ENCODE results near the gene ASCL3.

DNA sequence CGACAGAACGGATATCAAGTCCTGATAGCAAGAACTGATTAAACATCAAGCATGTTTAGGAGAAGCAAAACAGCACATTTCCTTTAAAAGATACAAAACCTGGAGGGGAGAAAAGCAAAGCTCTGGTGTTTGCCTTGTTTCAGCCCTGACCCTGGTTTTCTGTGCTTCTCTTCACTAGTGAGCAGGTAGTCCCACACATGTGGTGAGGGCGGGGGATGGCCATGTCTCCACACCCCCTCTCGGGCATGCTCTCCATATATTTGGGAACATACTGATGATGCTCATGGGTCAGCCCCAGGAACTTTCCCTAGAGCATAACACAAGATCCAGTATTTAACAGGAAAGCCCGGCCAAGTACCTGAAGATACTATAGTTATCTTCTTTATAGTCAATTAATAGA is 20.1 kb downstream of the ASCL3 start:
- TF ChIP-seq TAF1 (IDR thresholded peaks at IDR 0.05; ENCODE audit: low read depth) (no peak), RAD21 (IDR thresholded peaks at IDR 0.05; ENCODE audit: low read depth) (no peak), CEBPB (IDR thresholded peaks at IDR 0.05) (no peak), EP300 (IDR thresholded peaks at IDR 0.05; ENCODE audit: borderline replicate concordance) (no peak)
